GM12878 (cell line): ENCODE data around the gene ISLR.

Source experiments
- MEF2A ChIP-seq: IDR thresholded peaks from 2 replicates; pipeline ENCODE4 v1.6.1; 2011; ENCODE audit warnings: low read depth, mild to moderate bottlenecking, low read length, moderate library complexity; ENCODE audit not compliant: insufficient read depth
- NFYA ChIP-seq: IDR thresholded peaks from 2 replicates; pipeline ENCODE4 v1.6.1; 2011; ENCODE audit warnings: low read depth, mild to moderate bottlenecking, low read length, improper control_type of control experiment, borderline replicate concordance
- POLR2A ChIP-seq: IDR thresholded peaks from 2 replicates; pipeline ENCODE4 v1.6.1; 2011; ENCODE audit warnings: low read depth, mild to moderate bottlenecking, low read length
- TCF12 ChIP-seq: IDR thresholded peaks from 2 replicates; pipeline ENCODE4 v1.6.1; 2011; ENCODE audit warnings: low read depth, mild to moderate bottlenecking, low read length
- TF ChIP-seq, protein P1 (sequence below): IDR thresholded peaks from 2 replicates; pipeline ENCODE4 v1.6.1; 2012; ENCODE audit warnings: mild to moderate bottlenecking, low read depth, low read length
- TF ChIP-seq, protein P2 (sequence below), 3 experiments: IDR thresholded peaks in 2 of 3; conservative IDR thresholded peaks in 1 of 3; 2 replicates each; pipeline ENCODE4 v1.5.1; 2011; ENCODE audit warnings: low read depth in 3 of 3, low read length in 3 of 3, mild to moderate bottlenecking in 3 of 3, control low read depth in 2 of 3, moderate library complexity in 2 of 3, inconsistent platforms in 1 of 3, mixed read lengths in 1 of 3; ENCODE audit not compliant: control insufficient read depth in 2 of 3, insufficient read depth in 1 of 3; ENCODE audit errors: extremely low read depth in 1 of 3
- TF ChIP-seq, protein P3 (sequence below): IDR thresholded peaks from 2 replicates; pipeline ENCODE4 v1.6.1; 2012; ENCODE audit warnings: low read depth, low read length, improper control_type of control experiment
- TF ChIP-seq, protein P4 (sequence below): IDR thresholded peaks from 2 replicates; pipeline ENCODE4 v1.6.1; 2011; ENCODE audit warnings: borderline replicate concordance, low read depth, mild to moderate bottlenecking, moderate library complexity, mixed read lengths, low read length; ENCODE audit not compliant: insufficient read depth; ENCODE audit errors: extremely low read length
- TF ChIP-seq, protein P5 (sequence below): fragments of 450-650 bp; conservative IDR thresholded peaks from 2 replicates; pipeline ENCODE4 v1.6.1; 2017; ENCODE audit warnings: mild to moderate bottlenecking, moderate library complexity

DNA sequence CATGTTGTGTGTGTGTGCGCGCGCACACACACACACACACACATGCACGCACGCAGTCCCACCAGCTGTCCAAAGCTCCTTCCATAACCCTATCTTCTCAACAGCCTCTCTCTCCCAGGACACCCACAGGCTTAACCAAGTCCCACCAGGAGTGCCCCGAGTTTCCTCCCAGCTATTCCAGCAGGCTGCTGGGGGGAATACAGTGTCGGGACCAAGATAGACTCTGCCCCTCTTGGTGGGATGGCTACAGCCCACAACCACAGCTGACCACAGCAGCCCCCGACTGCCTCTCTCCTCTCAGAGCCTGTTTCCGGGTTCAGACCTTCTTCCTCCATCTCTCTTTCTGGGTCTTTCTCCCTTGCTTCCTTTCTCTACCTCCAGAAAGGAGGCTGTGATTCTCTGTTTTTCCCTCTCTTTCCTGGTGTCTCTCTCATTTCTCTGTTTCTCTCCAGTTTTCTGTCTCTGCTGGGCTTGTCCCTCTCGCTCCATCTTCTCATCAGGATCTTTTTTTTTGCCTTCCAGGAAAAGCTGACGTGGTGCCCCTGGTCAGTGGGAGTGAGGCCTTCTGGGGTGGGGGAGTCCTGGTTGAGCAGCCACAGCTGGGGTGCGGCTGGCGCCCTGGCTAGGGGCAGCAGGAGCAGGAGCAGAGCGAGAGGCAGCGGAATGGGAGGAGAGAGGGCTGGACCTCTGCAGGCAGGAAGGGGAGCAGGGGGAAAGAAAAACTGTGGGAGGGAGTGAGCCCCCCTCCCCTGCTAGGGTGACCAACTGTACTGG lies 3.3 kb upstream of the ISLR start:
- no peak for TF ChIP-seq POLR2A
- TF ChIP-seq, protein P1, sequence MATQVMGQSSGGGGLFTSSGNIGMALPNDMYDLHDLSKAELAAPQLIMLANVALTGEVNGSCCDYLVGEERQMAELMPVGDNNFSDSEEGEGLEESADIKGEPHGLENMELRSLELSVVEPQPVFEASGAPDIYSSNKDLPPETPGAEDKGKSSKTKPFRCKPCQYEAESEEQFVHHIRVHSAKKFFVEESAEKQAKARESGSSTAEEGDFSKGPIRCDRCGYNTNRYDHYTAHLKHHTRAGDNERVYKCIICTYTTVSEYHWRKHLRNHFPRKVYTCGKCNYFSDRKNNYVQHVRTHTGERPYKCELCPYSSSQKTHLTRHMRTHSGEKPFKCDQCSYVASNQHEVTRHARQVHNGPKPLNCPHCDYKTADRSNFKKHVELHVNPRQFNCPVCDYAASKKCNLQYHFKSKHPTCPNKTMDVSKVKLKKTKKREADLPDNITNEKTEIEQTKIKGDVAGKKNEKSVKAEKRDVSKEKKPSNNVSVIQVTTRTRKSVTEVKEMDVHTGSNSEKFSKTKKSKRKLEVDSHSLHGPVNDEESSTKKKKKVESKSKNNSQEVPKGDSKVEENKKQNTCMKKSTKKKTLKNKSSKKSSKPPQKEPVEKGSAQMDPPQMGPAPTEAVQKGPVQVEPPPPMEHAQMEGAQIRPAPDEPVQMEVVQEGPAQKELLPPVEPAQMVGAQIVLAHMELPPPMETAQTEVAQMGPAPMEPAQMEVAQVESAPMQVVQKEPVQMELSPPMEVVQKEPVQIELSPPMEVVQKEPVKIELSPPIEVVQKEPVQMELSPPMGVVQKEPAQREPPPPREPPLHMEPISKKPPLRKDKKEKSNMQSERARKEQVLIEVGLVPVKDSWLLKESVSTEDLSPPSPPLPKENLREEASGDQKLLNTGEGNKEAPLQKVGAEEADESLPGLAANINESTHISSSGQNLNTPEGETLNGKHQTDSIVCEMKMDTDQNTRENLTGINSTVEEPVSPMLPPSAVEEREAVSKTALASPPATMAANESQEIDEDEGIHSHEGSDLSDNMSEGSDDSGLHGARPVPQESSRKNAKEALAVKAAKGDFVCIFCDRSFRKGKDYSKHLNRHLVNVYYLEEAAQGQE = no peak
- TF ChIP-seq, protein P2, sequence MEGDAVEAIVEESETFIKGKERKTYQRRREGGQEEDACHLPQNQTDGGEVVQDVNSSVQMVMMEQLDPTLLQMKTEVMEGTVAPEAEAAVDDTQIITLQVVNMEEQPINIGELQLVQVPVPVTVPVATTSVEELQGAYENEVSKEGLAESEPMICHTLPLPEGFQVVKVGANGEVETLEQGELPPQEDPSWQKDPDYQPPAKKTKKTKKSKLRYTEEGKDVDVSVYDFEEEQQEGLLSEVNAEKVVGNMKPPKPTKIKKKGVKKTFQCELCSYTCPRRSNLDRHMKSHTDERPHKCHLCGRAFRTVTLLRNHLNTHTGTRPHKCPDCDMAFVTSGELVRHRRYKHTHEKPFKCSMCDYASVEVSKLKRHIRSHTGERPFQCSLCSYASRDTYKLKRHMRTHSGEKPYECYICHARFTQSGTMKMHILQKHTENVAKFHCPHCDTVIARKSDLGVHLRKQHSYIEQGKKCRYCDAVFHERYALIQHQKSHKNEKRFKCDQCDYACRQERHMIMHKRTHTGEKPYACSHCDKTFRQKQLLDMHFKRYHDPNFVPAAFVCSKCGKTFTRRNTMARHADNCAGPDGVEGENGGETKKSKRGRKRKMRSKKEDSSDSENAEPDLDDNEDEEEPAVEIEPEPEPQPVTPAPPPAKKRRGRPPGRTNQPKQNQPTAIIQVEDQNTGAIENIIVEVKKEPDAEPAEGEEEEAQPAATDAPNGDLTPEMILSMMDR (IDR thresholded peaks at IDR 0.05 in 2 of 3, conservative IDR thresholded peaks at IDR 0.05 in 1 of 3; ENCODE audit: control insufficient read depth in 2 of 3, extremely low read depth in 1 of 3, insufficient read depth in 1 of 3, low read depth in 3 of 3, low read length in 3 of 3) = no peak
- TF ChIP-seq, protein P3, sequence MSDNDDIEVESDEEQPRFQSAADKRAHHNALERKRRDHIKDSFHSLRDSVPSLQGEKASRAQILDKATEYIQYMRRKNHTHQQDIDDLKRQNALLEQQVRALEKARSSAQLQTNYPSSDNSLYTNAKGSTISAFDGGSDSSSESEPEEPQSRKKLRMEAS = no peak
- TF ChIP-seq, protein P4, sequence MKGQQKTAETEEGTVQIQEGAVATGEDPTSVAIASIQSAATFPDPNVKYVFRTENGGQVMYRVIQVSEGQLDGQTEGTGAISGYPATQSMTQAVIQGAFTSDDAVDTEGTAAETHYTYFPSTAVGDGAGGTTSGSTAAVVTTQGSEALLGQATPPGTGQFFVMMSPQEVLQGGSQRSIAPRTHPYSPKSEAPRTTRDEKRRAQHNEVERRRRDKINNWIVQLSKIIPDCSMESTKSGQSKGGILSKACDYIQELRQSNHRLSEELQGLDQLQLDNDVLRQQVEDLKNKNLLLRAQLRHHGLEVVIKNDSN = no peak
- no peak for TF ChIP-seq NFYA
- TF ChIP-seq MEF2A = no peak
- no peak for TF ChIP-seq TCF12
- TF ChIP-seq, protein P5, sequence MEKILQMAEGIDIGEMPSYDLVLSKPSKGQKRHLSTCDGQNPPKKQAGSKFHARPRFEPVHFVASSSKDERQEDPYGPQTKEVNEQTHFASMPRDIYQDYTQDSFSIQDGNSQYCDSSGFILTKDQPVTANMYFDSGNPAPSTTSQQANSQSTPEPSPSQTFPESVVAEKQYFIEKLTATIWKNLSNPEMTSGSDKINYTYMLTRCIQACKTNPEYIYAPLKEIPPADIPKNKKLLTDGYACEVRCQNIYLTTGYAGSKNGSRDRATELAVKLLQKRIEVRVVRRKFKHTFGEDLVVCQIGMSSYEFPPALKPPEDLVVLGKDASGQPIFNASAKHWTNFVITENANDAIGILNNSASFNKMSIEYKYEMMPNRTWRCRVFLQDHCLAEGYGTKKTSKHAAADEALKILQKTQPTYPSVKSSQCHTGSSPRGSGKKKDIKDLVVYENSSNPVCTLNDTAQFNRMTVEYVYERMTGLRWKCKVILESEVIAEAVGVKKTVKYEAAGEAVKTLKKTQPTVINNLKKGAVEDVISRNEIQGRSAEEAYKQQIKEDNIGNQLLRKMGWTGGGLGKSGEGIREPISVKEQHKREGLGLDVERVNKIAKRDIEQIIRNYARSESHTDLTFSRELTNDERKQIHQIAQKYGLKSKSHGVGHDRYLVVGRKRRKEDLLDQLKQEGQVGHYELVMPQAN = no peak
